HepG2 (cell line): ENCODE results near the gene RNF25. TPM values are rescaled to one million over a fixed set of nuclear protein-coding genes. Genes with fewer than 3 reads are reported as not detected.

Experiments used
- ATAC-seq: fragments of 200-7000 bp; cut with Tn5 transposase; 3 replicates; pipeline ENCODE4 v1.9.1; 2020; ENCODE audit warnings: mild to moderate bottlenecking, moderate library complexity
- BruUV-seq: library from RNA; stranded (reverse); fragments of 400-500 nt; replicated peaks from 2 replicates; lab custom pipeline; 2021; lab: Mats Ljungman, UMichigan
- CTCF ChIA-PET: fragments of 300-600 bp; formaldehyde crosslinking; extraction: SDS; loops from one replicate; lab custom pipeline; 2021; ENCODE audit warnings: low total read pairs, inconsistent platforms, low intra/inter-chr PET ratio; lab: Yijun Ruan, JAX
- POLR2A ChIA-PET: fragments of 350-600 bp; sonication (Branson Sonifier 250); formaldehyde crosslinking; loops from one replicate; lab custom pipeline; 2020; ENCODE audit warnings: antibody characterized with exemption, inconsistent platforms; lab: Yijun Ruan, JAX
- DNase-seq: peaks from one replicate; pipeline ENCODE4 v3.0.0-alpha.2; 2015; ENCODE audit warnings: low spot score
- FAIRE-seq: peaks from 3 replicates; lab custom pipeline; 2011; peaks lifted over from hg19 to GRCh38; lab: Jason Lieb, UNC
- H2AFZ ChIP-seq: one replicate; pipeline ENCODE4 v1.6.1; 2011; ENCODE audit warnings: low read length, inconsistent platforms
- H3K27ac ChIP-seq: fragments of 300-600 bp; 3 replicates; pipeline ENCODE4 v1.8.0; 2011; ENCODE audit warnings: mixed run types, mild to moderate bottlenecking, mixed read lengths, low read length, inconsistent platforms; ENCODE audit not compliant: insufficient read depth; ENCODE audit errors: extremely low read length
- H3K27me3 ChIP-seq, 2 experiments: fragments of 200-600 bp in 1 of 2; 2 replicates in 1 of 2; 3 replicates in 1 of 2; pipeline versions ENCODE4 v1.6.0 to v1.8.0; 2011; ENCODE audit warnings: low read length in 2 of 2, mild to moderate bottlenecking in 2 of 2, moderate library complexity in 2 of 2, inconsistent platforms in 1 of 2; ENCODE audit not compliant: insufficient read depth in 2 of 2, control insufficient read depth in 1 of 2
- H3K36me3 ChIP-seq, 2 experiments: fragments of 200-600 bp in 1 of 2; replicated peaks in 1 of 2; 2 replicates in 1 of 2; 3 replicates in 1 of 2; pipeline versions ENCODE4 v1.5.1 to v1.8.0; 2011; ENCODE audit warnings: low read length in 2 of 2, inconsistent platforms in 1 of 2; ENCODE audit not compliant: insufficient read depth in 2 of 2, control insufficient read depth in 1 of 2
- H3K4me1 ChIP-seq: 2 replicates; pipeline ENCODE4 v1.5.1; 2012; ENCODE audit warnings: low read length, inconsistent platforms; ENCODE audit not compliant: insufficient read depth
- H3K4me2 ChIP-seq: 2 replicates; pipeline ENCODE4 v1.6.0; 2011; ENCODE audit warnings: low read depth, low read length, inconsistent platforms
- H3K4me3 ChIP-seq, 3 experiments: fragments of 200-600 bp in 1 of 3; sonication (generic), shearing (Covaris generic) in 1 of 3; replicated peaks in 1 of 3; 2 replicates each; pipeline ENCODE4 v1.5.1; 2011 to 2016; ENCODE audit warnings: low read length in 3 of 3, inconsistent platforms in 2 of 3, low read depth in 2 of 3, mild to moderate bottlenecking in 2 of 3, control low read depth in 1 of 3, mixed read lengths in 1 of 3; ENCODE audit not compliant: insufficient read depth in 1 of 3
- H3K79me2 ChIP-seq: one replicate; pipeline ENCODE4 v1.6.1; 2011; ENCODE audit warnings: low read length, inconsistent platforms; ENCODE audit not compliant: insufficient read depth
- H3K9ac ChIP-seq: 2 replicates; pipeline ENCODE4 v1.6.0; 2011; ENCODE audit warnings: mild to moderate bottlenecking, low read depth, low read length, inconsistent platforms; ENCODE audit not compliant: insufficient read depth
- H3K9me3 ChIP-seq: 2 replicates; pipeline ENCODE4 v1.5.1; 2012; ENCODE audit warnings: mild to moderate bottlenecking, low read length
- H4K20me1 ChIP-seq: 2 replicates; pipeline ENCODE4 v1.6.0; 2011; ENCODE audit warnings: inconsistent platforms, mild to moderate bottlenecking, low read length, moderate library complexity; ENCODE audit not compliant: insufficient read depth
- MED1 ChIP-seq: sonication (generic); formaldehyde crosslinking; IDR thresholded peaks from 2 replicates; pipeline ENCODE4 v1.4.0; 2020; ENCODE audit warnings: missing genetic modification reagents
- NR1H2 ChIP-seq: sonication (generic); formaldehyde crosslinking; IDR thresholded peaks from 2 replicates; pipeline ENCODE4 v1.8.1; 2022; ENCODE audit warnings: low read depth, missing genetic modification reagents, borderline replicate concordance
- PHF21A ChIP-seq: sonication (generic); formaldehyde crosslinking; IDR thresholded peaks from 2 replicates; pipeline ENCODE4 v1.5.0; 2020; ENCODE audit warnings: mild to moderate bottlenecking, missing genetic modification reagents
- RARG ChIP-seq: sonication (generic); formaldehyde crosslinking; IDR thresholded peaks from 2 replicates; pipeline ENCODE4 v1.4.0; 2020; ENCODE audit warnings: low read depth, mild to moderate bottlenecking, missing genetic modification reagents
- TCF7L2 ChIP-seq: IDR thresholded peaks from 2 replicates; pipeline ENCODE4 v1.6.1; 2011; ENCODE audit warnings: mild to moderate bottlenecking, low read depth, low read length, moderate library complexity
- YEATS2 ChIP-seq: sonication (generic); formaldehyde crosslinking; IDR thresholded peaks from 2 replicates; pipeline ENCODE4 v1.4.0; 2020; ENCODE audit warnings: missing genetic modification reagents, borderline replicate concordance
- WGBS: methylation state at CpG from one replicate; pipeline ENCODE4 v1.1.6; 2017; ENCODE audit warnings: low lambda C conversion rate; 5-methylcytosine and 5-hydroxymethylcytosine counted together
- in situ Hi-C: cut with HindIII; loops from 2 replicates; pipeline ENCODE4 v1.10.0; 2017; ENCODE audit warnings: low pct_unique_long_range_greater_than_20kb; ENCODE audit not compliant: extremely low pct_ligation_motif_present
- intact Hi-C: fragments of 100-400 bp; cut with micrococcal nuclease; formaldehyde crosslinking; loops from one replicate; pipeline ENCODE4 v1.10.0; 2022; ENCODE audit not compliant: unreplicated experiment
- polyA plus RNA-seq, 8 experiments: library from polyadenylated mRNA; depleted of rRNA in 3 of 8; stranded (reverse) in 7 of 8; unstranded in 1 of 8; fragments of >200 nt; fragmentation: Illumina TruSeq in 4 of 8; extraction: Trizol in 4 of 8; gene quantifications; 2 replicates each; pipeline versions ENCODE4 v1.2.1 to v1.2.3, GENCODE V29; 2011 to 2016; ENCODE audit warnings: low read depth in 4 of 8, missing spikeins in 1 of 8, mixed read lengths in 1 of 8; ENCODE audit not compliant: insufficient read depth in 1 of 8
- total RNA-seq, 5 experiments: library from RNA; depleted of rRNA; stranded (reverse); fragments of >200 nt; fragmentation: Illumina TruSeq; extraction: Trizol; gene quantifications; 2 replicates each; pipeline ENCODE4 v1.2.3, GENCODE V29; 2016; ENCODE audit warnings: low read depth in 1 of 5
- TF ChIP-seq, protein P1 (sequence below): sonication (generic); formaldehyde crosslinking; IDR thresholded peaks from 2 replicates; pipeline ENCODE4 v1.5.0; 2020; ENCODE audit warnings: mild to moderate bottlenecking, missing genetic modification reagents
- TF ChIP-seq, protein P2 (sequence below): IDR thresholded peaks from 2 replicates; pipeline ENCODE4 v1.6.1; 2016; ENCODE audit warnings: low read depth, borderline replicate concordance

RNF25 gene
- total and polyA plus RNA-seq, 2 of the 13 experiments (the other 11 are each of a cell fraction or from before 2014, with no cell fraction given) = 37.0 to 87.6 TPM

DNA sequence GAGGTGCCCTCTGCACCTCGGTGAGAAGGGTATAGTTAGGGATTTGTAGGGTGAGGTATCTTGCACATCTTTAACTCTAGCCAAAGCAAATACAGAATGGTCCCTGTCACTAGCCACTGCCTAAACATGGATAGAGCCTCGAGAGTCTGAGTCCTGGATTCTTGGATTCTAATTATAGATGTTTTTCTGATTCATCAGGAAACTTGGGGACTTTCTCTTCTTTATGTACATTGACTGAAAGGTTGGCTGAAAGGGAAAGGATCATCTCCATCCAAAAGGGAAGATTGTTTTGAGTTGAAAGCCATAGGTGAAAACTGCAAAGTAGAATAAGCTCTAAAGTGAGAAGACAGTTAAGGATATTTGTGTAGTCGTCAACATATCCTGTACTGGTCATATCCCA lies 8.3 kb upstream of the RNF25 start:
- ATAC-seq = no peak
- Histone ChIP-seq H4K20me1 (no peaks in the 10 kb centered on the region), H3K27me3 (no peaks in the 10 kb centered on the region), H3K4me3 (no peak overlapping the region), H3K4me1 (no peaks in the 10 kb centered on the region), H3K4me2 (no peak overlapping the region), H3K79me2 (no peaks in the 10 kb centered on the region), H3K27ac (no peak overlapping the region), H2AFZ (no peak overlapping the region), H3K9ac (no peak overlapping the region), H3K36me3 (peaks cover 15 to 29% of the 10 kb centered on the region in 2 experiments; a peak in 4 of 5 replicates), H3K9me3 (no peaks in the 10 kb centered on the region)
- WGBS = 75% methylated on average over 3 of the region's 3 CpGs
- no peak for FAIRE-seq
- BruUV-seq = no TSS peak
- TF ChIP-seq PHF21A (CRISPR knock-in tag) (no peak), TCF7L2 (no peak), MED1 (no peak), RARG (CRISPR knock-in tag) (no peak)
- POLR2A ChIA-PET = interaction anchor here (1.4 kb wide), 1 partner anchor 8 kb away, joined by 3 read pairs; the partner anchor contains the start of genes RNF25 and STK36
- intact Hi-C loops (no loop called here), in situ Hi-C loops (no loop called here)
- no peak for DNase-seq
- CTCF ChIA-PET = no interaction called here

DNA sequence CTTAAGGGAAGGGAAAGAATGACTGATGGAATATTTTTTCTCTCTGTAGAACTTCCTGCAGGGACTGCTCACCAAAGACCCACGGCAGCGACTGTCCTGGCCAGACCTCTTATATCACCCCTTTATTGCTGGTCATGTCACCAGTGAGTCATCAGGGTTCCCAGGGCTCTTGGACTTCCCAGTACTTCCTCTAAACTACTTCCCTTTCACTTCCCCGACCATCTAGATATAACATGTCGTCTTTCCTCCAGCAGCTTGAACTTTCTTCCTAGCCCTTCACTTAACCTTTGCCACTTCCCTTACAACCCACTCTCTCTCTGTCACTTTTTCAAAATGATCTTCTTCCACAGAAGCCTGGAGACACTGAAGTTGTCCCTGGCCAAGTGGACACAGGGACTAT lies 7.3 kb upstream of the RNF25 start:
- H3K79me2 ChIP-seq = no peaks in the 10 kb centered on the region
- in situ Hi-C loops = no loop called here
- no peak overlapping the region for H3K9ac ChIP-seq
- no peaks in the 10 kb centered on the region for H3K9me3 ChIP-seq
- H3K36me3 ChIP-seq = peaks cover 16 to 26% of the 10 kb centered on the region in 2 experiments; a peak in 4 of 5 replicates
- ATAC-seq = no peak
- intact Hi-C loops = no loop called here
- POLR2A ChIA-PET = no interaction called here
- no peak overlapping the region for H3K4me2 ChIP-seq
- no TSS peak for BruUV-seq
- WGBS = 86% methylated on average over 4 of the region's 4 CpGs
- DNase-seq = no peak
- no peaks in the 10 kb centered on the region for H3K27me3 ChIP-seq
- TF ChIP-seq NR1H2 (CRISPR knock-in tag) = no peak
- TF ChIP-seq, protein P1, sequence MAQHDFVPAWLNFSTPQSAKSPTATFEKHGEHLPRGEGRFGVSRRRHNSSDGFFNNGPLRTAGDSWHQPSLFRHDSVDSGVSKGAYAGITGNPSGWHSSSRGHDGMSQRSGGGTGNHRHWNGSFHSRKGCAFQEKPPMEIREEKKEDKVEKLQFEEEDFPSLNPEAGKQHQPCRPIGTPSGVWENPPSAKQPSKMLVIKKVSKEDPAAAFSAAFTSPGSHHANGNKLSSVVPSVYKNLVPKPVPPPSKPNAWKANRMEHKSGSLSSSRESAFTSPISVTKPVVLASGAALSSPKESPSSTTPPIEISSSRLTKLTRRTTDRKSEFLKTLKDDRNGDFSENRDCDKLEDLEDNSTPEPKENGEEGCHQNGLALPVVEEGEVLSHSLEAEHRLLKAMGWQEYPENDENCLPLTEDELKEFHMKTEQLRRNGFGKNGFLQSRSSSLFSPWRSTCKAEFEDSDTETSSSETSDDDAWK (CRISPR knock-in tag) = no peak
- no peak for TF ChIP-seq YEATS2
- TF ChIP-seq, protein P2, sequence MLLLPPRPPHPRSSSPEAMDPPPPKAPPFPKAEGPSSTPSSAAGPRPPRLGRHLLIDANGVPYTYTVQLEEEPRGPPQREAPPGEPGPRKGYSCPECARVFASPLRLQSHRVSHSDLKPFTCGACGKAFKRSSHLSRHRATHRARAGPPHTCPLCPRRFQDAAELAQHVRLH (CRISPR knock-in tag) = no peak
- H2AFZ ChIP-seq = no peak overlapping the region
- H3K4me3 ChIP-seq = no peak overlapping the region
- CTCF ChIA-PET = no interaction called here
- FAIRE-seq = no peak
- H3K4me1 ChIP-seq = no peaks in the 10 kb centered on the region
- no peaks in the 10 kb centered on the region for H4K20me1 ChIP-seq
- H3K27ac ChIP-seq = no peak overlapping the region
